CD4-positive, alpha-beta T cell treated with Interleukin-6 at 100 ng/mL for 8 hours (primary cell): ENCODE data around the gene SPINK2.

ENCODE experiments used
- DNase-seq: peaks from one replicate; pipeline ENCODE4 v3.0.0-alpha.2; 2020; ENCODE audit warnings: mixed read lengths, low spot score

Gene SPINK2, protein sequence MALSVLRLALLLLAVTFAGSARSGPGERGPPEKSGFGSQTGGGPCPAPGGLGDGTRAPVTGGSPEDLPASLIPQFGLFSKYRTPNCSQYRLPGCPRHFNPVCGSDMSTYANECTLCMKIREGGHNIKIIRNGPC

DNA sequence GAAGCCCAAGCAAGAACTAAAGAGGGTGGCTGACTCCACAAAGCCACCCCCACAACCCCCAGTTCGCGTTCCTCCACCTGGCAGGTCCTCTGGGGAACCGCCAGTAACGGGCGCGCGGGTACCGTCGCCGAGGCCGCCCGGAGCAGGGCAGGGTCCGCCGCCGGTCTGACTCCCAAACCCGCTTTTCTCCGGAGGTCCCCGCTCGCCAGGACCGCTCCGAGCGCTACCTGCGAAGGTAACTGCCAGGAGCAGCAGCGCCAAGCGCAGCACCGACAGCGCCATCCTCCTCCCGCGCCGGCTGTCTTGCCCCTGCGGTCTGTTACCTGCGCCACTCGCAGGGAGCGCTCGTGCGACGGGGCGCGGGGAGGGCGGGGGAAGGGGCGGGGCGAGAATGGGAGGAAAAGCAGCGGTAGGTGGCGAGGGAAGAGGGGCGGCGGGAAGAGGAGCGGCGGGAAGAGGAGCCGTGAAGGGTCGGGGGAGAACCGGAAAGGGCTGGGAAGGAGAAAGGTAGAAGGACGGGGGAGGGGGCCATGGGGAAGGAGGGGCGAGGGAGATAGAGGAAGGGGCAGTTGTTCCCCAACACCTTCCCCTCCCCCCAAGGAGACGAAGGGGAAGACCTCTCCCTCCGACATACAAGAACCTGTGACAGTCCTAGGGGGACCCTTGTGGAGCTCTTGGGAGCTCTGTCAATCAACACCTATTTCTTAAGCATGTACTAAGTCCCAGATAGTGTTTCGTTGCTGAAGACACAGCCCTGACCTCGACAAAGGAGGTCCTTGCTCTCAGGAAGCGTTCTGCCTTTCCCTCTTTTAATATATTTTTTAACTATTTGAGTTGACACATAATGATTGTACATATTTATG, at the start of gene SPINK2:
Gene SPINK2, minus strand, starts transcription at position 321 of the 863 bp plus-strand sequence. Its CDS starts 39 bp downstream, at position 282.
- DNase-seq = peak; percentile 69

DNA sequence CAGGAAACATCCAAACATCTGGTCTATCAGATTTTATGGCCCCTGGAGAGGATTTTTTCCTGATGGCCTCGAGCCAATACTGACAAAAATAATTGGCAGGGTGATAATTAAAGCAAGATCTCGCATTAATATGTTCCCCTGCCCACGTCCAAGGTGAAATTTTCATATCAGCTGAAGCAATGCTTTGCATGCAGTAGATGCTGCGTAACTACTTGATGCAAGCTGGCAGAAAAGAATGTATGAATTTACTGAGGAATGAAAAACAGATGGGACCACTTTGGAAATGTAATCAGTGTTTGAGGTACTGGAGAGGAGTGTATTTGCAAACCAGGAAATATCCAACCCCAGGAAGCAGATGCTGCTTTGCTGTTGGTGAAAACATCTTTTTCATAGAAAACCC, 49.4 kb upstream of the SPINK2 start:
- DNase-seq = no peak

- DNase-seq = no peak
Observed at GRCh38 chr4:56863441-56864139, 42.1 kb upstream of the SPINK2 start.

- DNase-seq = no peak
Observed at GRCh38 chr4:56861360-56861759, 39.9 kb upstream of the SPINK2 start.

GRCh38 chr4:56860781-56861180, 39.3 kb upstream of the SPINK2 start:
- DNase-seq = no peak

DNA sequence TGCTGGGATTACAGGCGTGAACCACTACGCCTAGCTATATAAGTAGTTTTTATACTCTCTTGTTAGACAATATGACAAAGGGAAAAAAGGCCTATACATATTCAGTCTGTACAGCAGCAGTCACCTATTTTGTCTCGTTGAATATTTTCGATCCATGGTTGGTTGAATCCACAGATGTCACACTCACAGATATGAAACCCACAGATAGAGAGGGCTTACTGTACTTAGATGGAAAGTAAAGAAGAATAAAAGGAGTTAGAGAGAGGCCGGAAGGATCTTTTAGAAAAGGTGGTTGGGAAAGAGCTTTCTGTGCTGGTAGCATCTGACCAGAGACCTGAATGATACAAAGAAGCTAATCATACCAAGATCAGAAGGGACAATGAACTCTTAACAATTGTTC, 38.3 kb upstream of the SPINK2 start:
- DNase-seq = no peak

GRCh38 chr4:56857601-56858309, 36.3 kb upstream of the SPINK2 start:
- no peak for DNase-seq

DNA sequence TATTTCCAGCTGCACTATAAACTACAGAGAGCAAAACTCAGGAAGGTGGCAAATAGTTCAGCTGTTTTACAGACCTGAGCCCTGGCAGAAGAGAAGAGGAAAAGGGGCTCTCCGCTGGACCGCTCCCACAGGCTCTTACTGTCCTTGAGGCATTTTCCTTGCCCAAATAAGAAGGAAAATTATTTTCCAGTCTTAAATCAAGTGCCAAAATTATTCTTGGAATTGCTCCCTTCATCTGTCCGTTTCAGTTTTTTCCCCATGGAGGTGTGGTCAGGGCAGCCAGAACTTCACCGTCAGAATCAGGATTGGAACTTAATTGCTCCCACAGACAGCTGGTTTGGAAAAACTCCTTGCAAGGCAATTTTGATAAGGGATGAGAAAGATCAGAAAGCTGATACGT, 35.2 kb upstream of the SPINK2 start:
- DNase-seq = no peak

DNA sequence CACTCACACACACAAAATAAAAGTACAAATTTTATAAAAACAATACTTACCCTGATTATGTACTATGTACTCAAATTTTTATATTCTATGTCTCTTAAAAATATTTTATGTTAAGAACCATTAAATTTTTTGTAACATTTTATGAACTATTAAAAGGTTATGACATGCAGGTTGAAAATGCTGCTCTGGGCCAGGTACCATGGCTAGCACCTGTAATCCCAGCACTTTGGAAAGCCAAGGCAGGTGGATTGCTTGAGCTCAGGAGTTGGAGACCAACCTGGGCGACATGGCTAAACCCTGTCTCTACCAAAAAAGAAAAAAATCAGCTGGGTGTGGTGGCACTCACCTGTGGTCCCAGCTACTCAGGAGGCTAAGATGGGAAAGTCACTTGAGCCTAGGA, 29.4 kb upstream of the SPINK2 start:
- DNase-seq = no peak

DNA sequence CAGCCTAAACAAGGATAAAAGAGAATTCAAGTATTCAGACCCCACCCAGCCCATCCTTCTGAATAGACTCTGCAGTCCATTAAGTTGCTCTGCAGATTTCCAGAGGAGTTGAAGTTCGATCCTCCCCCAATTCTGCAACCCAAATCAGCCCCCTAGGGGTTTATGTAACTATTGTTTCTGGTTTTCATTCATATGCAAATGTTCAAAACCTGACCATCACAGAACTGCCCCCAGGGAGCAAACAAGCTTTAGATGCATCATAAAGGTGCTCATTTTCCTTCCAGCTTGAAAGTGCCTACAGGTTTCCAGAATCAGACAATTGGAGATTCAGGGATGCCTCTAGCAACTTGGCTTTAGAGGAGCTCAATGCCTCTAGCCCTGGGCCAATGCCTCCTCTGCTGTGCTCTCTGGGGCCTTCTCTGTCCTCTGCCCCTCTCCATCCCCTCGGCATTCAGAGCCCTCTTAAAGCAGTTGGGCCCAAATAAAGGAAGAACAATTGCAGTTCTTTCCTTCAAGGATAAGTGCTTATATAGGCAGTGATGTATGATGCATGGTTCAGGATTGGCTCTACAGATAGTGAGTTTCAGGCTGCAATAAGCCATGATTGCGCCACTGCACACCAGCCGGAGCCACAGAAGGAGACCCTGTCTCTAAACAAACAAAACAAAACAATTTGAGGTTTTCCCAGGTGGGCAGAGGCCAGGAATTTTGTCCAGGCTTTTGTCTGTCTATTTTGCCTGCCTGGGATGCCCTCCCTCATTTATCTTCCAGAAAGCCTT, 23.5 kb upstream of the SPINK2 start:
- no peak for DNase-seq

DNA sequence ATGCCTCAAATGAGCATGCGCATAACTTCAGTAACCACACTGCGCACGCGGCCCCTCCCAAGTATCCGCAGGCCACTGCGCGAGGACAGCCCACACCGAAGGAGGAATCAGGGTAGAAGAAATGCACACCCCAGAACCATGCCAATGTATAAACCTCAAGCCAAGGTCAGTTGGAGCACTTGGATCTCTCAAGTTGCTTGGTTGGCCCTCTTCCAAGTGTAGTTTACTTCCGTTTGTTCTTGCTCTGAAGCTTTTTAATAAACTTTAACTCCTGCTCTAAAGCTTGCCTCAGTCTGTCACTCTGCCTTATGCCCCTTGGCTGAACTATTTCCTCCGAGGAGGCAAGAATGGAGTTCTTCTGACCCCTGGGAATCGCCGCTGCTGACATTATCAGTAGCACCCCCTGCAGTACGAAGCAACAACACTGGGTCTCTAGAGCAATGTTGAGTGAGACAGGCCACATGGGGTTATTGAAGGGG, 22.0 kb upstream of the SPINK2 start:
- DNase-seq = no peak

GRCh38 chr4:56840559-56840958, 19.1 kb upstream of the SPINK2 start:
- DNase-seq = no peak

- no peak for DNase-seq
Observed at GRCh38 chr4:56828784-56829535, 7.5 kb upstream of the SPINK2 start.

DNA sequence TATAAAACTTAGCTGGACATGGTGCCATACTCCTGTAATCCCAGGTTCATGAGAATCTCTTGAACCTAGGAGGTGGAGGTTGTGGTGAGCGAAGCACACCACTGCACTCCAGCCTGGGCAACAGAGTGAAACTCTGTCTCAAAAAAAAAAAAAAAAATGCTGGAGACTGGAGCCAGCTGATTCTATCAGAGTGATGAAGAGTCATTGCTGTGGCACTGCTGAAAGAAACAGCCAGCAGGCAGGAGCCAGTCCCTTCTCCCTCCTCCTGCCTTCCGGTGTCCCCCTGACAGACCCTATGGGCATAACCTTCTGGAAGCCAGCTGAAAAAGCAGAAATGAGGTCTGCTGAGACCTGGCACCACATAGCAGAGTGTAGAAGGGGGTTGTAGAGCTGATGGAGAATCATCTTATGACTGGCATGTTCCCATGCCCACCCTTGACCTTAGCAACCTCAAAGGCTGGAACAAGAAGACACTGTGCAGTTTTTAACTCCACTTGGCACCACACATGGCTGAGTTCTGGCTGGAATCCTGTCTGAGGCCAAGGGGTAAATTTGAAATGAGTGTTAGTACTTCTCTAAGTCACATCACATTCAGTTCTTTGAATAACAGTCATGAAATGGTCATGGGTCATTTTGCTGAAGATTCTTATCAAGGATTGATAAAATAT, 2.6 kb upstream of the SPINK2 start:
- no peak for DNase-seq

GRCh38 chr4:56818797-56819196, 2.7 kb downstream of the SPINK2 start:
- no peak for DNase-seq

- DNase-seq = peak; percentile 40
Observed at GRCh38 chr4:56817840-56818491, 3.5 kb downstream of the SPINK2 start.

GRCh38 chr4:56806666-56807065, 14.8 kb downstream of the SPINK2 start:
- no peak for DNase-seq

- DNase-seq = no peak
Observed at GRCh38 chr4:56804551-56804950, 16.9 kb downstream of the SPINK2 start.

GRCh38 chr4:56803471-56803870, 18.0 kb downstream of the SPINK2 start:
- DNase-seq = no peak
